ENCODE results near the gene ZHX3.

ZHX3 gene

GRCh38 chr20:41187668-41188067, 129.9 kb downstream of the ZHX3 start:
- no peak for DNase-seq
- TF ChIP-seq GATA1 (IDR thresholded peaks at IDR 0.05; ENCODE audit: low read depth, low read length) = no peak
- no peak for TF ChIP-seq POLR2A (IDR thresholded peaks at IDR 0.05; ENCODE audit: low read length)

GRCh38 chr20:41185013-41185757, 132.3 kb downstream of the ZHX3 start:
- no peak for TF ChIP-seq POLR2A (IDR thresholded peaks at IDR 0.05; ENCODE audit: low read length)
- TF ChIP-seq GATA1 (IDR thresholded peaks at IDR 0.05; ENCODE audit: low read depth, low read length) = no peak
- no peak for DNase-seq

- no peak for DNase-seq
- TF ChIP-seq GATA1 (IDR thresholded peaks at IDR 0.05; ENCODE audit: low read depth, low read length) = no peak
- no peak for TF ChIP-seq POLR2A (IDR thresholded peaks at IDR 0.05; ENCODE audit: low read length)
Observed at GRCh38 chr20:41183831-41184230, 133.7 kb downstream of the ZHX3 start.

- no peak for DNase-seq
- TF ChIP-seq POLR2A (IDR thresholded peaks at IDR 0.05; ENCODE audit: low read length) (no peak), GATA1 (IDR thresholded peaks at IDR 0.05; ENCODE audit: low read depth, low read length) (no peak)
Observed at GRCh38 chr20:41183391-41183790, 134.1 kb downstream of the ZHX3 start.

- TF ChIP-seq POLR2A (IDR thresholded peaks at IDR 0.05; ENCODE audit: low read length) (no peak), GATA1 (IDR thresholded peaks at IDR 0.05; ENCODE audit: low read depth, low read length) (no peak)
- no peak for DNase-seq
Observed at GRCh38 chr20:41182296-41183212, 135.0 kb downstream of the ZHX3 start.

GRCh38 chr20:41181567-41181966, 136.0 kb downstream of the ZHX3 start:
- TF ChIP-seq GATA1 (IDR thresholded peaks at IDR 0.05; ENCODE audit: low read depth, low read length) (no peak), POLR2A (IDR thresholded peaks at IDR 0.05; ENCODE audit: low read length) (no peak)
- no peak for DNase-seq

GRCh38 chr20:41180599-41181333, 136.8 kb downstream of the ZHX3 start:
- no peak for DNase-seq
- TF ChIP-seq POLR2A (IDR thresholded peaks at IDR 0.05; ENCODE audit: low read length) = no peak
- TF ChIP-seq GATA1 (IDR thresholded peaks at IDR 0.05; ENCODE audit: low read depth, low read length) = no peak

- TF ChIP-seq POLR2A (IDR thresholded peaks at IDR 0.05; ENCODE audit: low read length) (no peak), GATA1 (IDR thresholded peaks at IDR 0.05; ENCODE audit: low read depth, low read length) (no peak)
- DNase-seq = no peak
Observed at GRCh38 chr20:41179961-41180360, 137.6 kb downstream of the ZHX3 start.

- TF ChIP-seq GATA1 (IDR thresholded peaks at IDR 0.05; ENCODE audit: low read depth, low read length) = no peak
- no peak for TF ChIP-seq POLR2A (IDR thresholded peaks at IDR 0.05; ENCODE audit: low read length)
- DNase-seq = no peak
Observed at GRCh38 chr20:41178904-41179432, 138.6 kb downstream of the ZHX3 start.

GRCh38 chr20:41178495-41178894, 139.0 kb downstream of the ZHX3 start:
- no peak for DNase-seq
- TF ChIP-seq GATA1 (IDR thresholded peaks at IDR 0.05; ENCODE audit: low read depth, low read length) (no peak), POLR2A (IDR thresholded peaks at IDR 0.05; ENCODE audit: low read length) (no peak)

GRCh38 chr20:41177636-41178035, 139.9 kb downstream of the ZHX3 start:
- DNase-seq = no peak
- TF ChIP-seq GATA1 (IDR thresholded peaks at IDR 0.05; ENCODE audit: low read depth, low read length) (no peak), POLR2A (IDR thresholded peaks at IDR 0.05; ENCODE audit: low read length) (no peak)

- no peak for TF ChIP-seq POLR2A (IDR thresholded peaks at IDR 0.05; ENCODE audit: low read length)
- no peak for TF ChIP-seq GATA1 (IDR thresholded peaks at IDR 0.05; ENCODE audit: low read depth, low read length)
- no peak for DNase-seq
Observed at GRCh38 chr20:41176711-41177552, 140.6 kb downstream of the ZHX3 start.

All from erythroblast (primary cell).